Choroid plexus epithelial cell (primary cell): ENCODE measurements around the gene AQP6.

Experiments
- DNase-seq: peaks from one replicate; pipeline ENCODE4 v3.0.0-alpha.2; 2010; ENCODE audit warnings: low read depth
- H3K4me3 ChIP-seq: 2 replicates; pipeline ENCODE4 v1.5.1; 2011; ENCODE audit warnings: low read depth, mild to moderate bottlenecking, control low read depth, low read length, moderate library complexity
- TF ChIP-seq, protein P1 (sequence below): conservative IDR thresholded peaks from 2 replicates; pipeline ENCODE4 v1.5.1; 2011; ENCODE audit warnings: low read depth, mild to moderate bottlenecking, control low read depth, inconsistent platforms, low read length, moderate library complexity

The AQP6 gene

GRCh38 chr12:50006280-50006679 is 33.5 kb downstream of the AQP6 start:
- TF ChIP-seq, protein P1, sequence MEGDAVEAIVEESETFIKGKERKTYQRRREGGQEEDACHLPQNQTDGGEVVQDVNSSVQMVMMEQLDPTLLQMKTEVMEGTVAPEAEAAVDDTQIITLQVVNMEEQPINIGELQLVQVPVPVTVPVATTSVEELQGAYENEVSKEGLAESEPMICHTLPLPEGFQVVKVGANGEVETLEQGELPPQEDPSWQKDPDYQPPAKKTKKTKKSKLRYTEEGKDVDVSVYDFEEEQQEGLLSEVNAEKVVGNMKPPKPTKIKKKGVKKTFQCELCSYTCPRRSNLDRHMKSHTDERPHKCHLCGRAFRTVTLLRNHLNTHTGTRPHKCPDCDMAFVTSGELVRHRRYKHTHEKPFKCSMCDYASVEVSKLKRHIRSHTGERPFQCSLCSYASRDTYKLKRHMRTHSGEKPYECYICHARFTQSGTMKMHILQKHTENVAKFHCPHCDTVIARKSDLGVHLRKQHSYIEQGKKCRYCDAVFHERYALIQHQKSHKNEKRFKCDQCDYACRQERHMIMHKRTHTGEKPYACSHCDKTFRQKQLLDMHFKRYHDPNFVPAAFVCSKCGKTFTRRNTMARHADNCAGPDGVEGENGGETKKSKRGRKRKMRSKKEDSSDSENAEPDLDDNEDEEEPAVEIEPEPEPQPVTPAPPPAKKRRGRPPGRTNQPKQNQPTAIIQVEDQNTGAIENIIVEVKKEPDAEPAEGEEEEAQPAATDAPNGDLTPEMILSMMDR = no peak
- DNase-seq = no peak
- H3K4me3 ChIP-seq = no peak overlapping the region

- peak; percentile 14 for DNase-seq
- TF ChIP-seq, protein P1 = no peak
- H3K4me3 ChIP-seq = no peak overlapping the region
Observed at GRCh38 chr12:50006754-50007442, 34.2 kb downstream of the AQP6 start.

DNA sequence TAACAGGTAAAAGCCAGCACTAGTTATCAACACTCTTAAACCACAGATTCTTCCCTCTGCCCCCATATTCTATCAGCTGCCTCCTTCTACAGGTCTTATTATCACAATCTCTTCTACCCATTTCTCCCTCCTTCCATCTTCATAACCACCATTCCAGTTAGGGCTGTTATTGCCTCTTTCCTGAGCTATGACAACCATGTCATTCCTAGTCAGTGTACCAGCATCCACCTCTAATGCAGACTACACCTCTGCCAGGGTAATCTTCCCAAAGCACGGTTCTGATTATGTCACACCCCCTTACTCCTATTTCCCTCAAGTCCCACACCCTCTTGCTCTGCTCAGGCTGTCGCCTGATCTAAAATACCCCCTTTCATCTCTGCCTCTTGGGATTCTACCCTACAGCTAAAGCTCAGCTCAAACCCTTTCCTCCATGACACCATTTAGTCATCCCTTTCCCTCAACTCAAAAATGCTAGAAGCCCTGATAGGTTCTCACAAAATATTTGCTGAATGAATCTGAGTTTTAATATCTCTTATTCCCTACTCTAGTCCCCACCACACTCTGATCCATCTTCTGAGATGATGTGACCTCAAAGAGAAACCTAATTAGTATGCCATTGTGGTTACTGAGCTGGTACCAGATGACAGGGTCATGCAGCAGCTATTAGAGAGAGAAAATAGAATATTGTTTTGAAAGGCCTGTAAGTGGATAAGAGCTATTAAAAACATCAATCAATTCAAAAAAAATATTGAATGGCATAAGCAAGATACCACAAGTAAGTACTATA is 40.8 kb downstream of the AQP6 start:
- TF ChIP-seq, protein P1 = no peak
- no peak overlapping the region for H3K4me3 ChIP-seq
- DNase-seq = no peak

DNA sequence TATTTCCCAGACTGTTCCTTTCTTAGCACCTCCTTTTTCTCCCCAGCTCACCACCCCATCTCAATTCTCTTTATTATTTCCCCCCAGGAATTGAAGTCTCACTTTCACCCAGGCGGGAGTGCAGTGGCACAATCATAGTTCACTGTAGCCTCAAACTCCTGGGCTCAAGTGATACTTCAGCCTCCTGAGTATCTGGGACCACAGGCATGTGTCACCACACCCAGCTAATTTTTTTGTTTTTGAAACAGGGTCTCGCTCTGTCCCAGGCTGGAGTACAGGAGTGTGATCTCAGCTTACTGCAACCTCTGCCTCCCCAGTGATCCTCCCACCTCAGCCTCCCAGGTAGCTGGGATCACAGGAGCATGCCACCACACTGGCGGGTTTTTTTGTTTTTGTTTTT is 41.6 kb downstream of the AQP6 start:
- TF ChIP-seq, protein P1 = no peak
- no peak overlapping the region for H3K4me3 ChIP-seq
- no peak for DNase-seq

- TF ChIP-seq, protein P1 = no peak
- H3K4me3 ChIP-seq = no peak overlapping the region
- DNase-seq = peak; percentile 95
Observed at GRCh38 chr12:50016501-50017475, 44.0 kb downstream of the AQP6 start.

GRCh38 chr12:50017641-50018040 is 44.9 kb downstream of the AQP6 start:
- TF ChIP-seq, protein P1 = no peak
- no peak overlapping the region for H3K4me3 ChIP-seq
- peak; percentile 71 for DNase-seq
